Kidney glomerular epithelial cell (primary cell): ENCODE measurements around the gene IL17RA.
A peak's percentile ranks its signal among the peaks of the same experiment; 100 is the strongest.

Experiments used
- DNase-seq: peaks from one replicate; lab custom pipeline; 2025; lab: John Stamatoyannopoulos, UW

The IL17RA gene

DNA sequence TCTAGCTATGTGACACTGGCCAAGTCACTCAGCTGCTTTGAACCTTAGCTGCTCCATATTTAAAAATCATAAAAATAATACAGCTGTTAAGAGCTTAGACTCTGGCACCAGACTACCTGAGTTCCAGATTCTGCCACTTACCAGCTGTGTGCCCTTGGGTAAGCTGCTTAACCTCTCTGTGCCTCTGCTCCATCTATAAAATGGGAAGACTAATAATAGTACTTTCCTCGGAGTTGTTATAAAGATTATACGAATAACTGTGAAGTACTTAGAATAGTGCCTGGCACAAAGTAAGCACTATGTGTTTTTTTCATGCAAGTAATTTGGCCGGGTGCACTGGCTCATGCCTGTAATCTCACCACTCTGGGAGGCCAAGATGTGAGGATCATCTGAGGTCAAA lies 72.9 kb downstream of the IL17RA start:
- DNase-seq = no peak

DNA sequence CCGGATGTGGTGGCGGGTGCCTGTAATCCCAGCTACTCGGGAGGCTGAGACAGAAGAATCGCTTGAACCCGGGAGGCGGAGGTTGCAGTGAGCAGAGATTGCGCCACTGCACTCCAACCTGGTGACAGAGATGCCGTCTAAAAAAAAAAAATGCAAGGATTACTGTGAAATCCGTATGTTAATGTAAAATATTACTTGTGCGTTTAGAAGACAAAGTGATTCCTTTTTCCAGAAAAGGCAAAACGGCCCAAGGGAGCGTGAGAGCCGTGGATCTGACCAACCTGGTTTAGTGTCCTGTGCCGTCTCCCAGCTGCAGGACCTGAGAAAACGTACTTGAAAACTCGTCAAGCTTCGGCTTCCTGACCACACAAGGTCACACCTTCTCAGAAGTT lies 73.4 kb downstream of the IL17RA start:
- DNase-seq = no peak

DNA sequence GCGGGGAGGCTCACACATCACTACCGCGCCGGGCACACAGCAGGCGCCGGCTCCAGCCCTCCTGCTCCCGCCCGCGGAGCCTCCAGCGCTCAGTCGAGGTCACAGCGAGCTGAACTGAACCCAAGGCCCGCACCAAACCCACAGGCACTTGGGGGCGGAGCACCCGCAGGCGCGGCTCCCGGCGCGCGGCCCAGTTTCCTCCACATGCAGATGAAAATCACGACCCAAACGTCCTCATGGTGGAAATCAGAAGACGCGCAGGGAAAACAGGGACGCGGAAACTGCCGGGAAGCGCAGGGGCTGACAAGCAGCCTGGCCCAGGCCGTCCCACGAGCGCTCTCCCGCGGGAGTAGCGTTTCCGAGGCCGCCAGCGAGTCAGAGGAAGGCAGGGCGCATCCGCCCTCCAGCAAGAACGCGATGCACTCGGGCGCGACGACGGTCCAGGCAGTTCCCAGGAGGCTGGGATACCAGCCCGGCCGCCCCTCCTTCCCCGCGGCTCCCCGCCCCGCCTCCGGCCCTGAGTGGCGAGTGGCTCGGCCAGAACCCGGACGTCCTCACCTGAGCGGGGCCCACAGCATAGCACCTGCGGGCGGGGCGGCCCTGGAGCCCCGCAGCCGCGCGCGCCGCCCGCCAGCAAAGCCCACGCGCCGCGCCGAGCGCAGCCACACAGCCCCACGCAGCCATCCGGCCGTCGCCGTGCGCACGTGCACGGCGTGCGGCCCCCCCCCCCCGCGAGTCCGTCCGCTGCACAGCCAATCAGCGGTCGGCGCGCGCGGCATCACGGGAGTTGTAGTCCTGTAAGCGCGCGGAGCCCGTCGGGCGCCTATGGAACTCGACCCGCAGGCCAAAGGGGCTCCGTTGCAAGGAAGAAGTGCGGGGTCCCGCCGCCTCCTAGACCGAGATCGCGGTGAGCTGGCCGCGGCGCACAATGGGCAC lies 74.0 kb downstream of the IL17RA start, which contains the start of gene HDHD5:
Gene HDHD5, minus strand, starts transcription at position 710 of the 936 bp plus-strand sequence. Its CDS starts 26 bp downstream, at position 684.
- peak; percentile 88 for DNase-seq

DNA sequence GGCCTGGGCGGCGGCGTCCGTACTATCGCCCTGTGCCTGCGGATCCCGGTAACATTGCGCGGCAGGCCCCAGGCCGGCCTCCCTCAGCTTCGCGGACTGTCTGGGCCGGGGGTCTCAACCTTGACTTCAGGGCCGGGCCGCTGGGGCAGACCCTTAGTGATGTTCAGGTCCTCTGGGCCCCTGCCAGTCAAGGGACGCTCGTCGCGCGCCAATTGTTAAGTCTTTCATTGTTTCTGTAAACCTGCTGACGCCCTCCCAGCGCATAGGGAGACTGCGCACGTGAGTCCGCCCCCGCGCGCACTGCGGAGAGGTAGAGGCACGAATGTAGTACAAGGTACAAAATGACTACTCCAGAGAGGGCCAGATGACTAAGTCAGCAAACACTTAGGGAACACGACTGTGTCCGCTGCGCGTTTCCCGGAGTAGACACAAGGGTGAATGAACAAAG lies 74.7 kb downstream of the IL17RA start:
- DNase-seq = peak; percentile 57

DNA sequence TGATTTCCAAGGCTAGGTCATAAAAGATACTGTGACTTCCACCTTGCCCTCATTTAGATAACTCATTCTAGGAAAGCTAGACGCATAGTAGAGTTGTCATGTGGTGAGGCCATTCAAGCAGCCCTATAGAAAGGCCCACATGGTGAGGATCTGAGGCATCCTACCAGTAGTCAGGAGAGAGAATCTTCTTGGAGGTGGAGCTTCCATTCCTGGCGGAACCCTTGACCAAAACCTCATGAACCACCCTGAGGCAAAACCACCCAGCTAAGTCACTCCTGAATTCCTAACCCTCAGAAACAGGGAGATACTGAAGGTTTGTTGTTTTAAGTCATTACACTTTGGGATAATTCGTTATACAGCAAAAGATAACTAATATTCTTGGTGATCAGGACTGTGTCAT lies 77.2 kb downstream of the IL17RA start:
- DNase-seq = no peak

DNA sequence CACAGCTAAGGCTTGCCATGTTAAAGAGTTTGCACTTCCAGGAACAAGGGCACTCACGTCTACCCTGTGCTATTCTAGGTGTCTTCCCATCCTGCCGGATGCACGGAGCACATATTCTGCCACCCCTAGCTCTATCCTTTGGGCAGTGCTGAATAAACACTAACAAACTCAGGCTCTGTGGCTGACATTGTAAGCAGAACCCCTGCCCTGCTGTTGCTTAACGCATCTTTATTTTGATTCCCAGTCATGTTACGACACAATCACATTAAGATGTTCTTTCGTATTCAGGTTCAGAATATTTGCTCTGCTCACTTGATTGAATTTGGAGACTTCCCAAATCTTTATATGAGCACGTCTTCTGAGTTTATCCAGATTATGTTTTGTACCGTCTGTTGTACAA lies 77.9 kb downstream of the IL17RA start:
- no peak for DNase-seq

DNA sequence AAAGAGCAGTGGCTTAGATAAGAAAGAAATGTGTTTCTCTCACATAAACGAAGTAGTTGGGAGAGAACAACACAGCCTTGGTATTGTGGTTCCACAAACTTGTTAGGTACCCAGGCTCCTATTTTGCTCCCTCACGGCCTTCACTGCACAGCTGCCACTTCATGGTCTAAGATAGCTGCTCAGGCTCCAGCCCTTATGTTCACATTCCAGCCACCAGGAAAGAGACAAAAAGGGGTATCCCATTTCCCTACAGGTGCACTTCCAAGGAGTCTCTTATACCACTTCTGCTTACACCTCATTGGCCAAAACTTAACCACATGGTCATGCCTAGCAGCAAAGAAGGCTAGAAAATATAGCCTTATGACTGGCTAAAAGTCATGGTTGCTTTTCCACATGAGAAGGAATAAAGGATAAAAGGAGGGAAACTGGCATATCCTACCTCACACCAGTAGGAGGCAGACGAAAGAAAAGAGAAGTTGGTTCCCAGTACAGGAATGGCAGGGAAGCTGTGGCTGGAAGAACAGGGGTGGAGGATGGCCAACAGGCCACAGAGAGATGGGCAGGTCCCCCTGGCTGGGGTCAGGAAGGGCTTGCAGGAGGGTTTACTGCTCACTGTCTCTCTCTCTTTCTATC lies 79.7 kb downstream of the IL17RA start:
- DNase-seq = no peak
